Nephron (organoid): Measurements from ENCODE around the gene MAPK14.
A peak's percentile ranks its signal among the peaks of the same experiment; 100 is the strongest.

Experiments used
- H3K27ac Mint-ChIP-seq, 3 experiments: 2 replicates each; pipeline ENCODE4 v1.8.0; 2020; ENCODE audit warnings: mixed read lengths in 3 of 3, mild to moderate bottlenecking in 2 of 3, moderate library complexity in 1 of 3
- H3K27me3 Mint-ChIP-seq: 2 replicates; pipeline ENCODE4 v1.8.0; 2021; ENCODE audit warnings: low read depth, mild to moderate bottlenecking, moderate library complexity, mixed read lengths
- H3K36me3 Mint-ChIP-seq: 2 replicates; pipeline ENCODE4 v1.8.0; 2020; ENCODE audit warnings: low read depth, mixed read lengths
- H3K4me1 Mint-ChIP-seq: 2 replicates; pipeline ENCODE4 v1.8.0; 2020; ENCODE audit warnings: mixed read lengths
- H3K4me3 Mint-ChIP-seq, 3 experiments: 2 replicates each; pipeline ENCODE4 v1.8.0; 2020; ENCODE audit warnings: mild to moderate bottlenecking in 3 of 3, mixed read lengths in 3 of 3, moderate library complexity in 2 of 3
- H3K9me3 Mint-ChIP-seq: 2 replicates; pipeline ENCODE4 v1.8.0; 2020; ENCODE audit warnings: mixed read lengths
- TF ChIP-seq, protein P1 (sequence below), 3 experiments: fragments of 200-600 bp; sonication (generic); IDR thresholded peaks; one replicate each; pipeline ENCODE4 v1.5.0; 2021; ENCODE audit warnings: antibody characterized with exemption in 3 of 3; ENCODE audit not compliant: unreplicated experiment in 3 of 3

The MAPK14 gene

DNA sequence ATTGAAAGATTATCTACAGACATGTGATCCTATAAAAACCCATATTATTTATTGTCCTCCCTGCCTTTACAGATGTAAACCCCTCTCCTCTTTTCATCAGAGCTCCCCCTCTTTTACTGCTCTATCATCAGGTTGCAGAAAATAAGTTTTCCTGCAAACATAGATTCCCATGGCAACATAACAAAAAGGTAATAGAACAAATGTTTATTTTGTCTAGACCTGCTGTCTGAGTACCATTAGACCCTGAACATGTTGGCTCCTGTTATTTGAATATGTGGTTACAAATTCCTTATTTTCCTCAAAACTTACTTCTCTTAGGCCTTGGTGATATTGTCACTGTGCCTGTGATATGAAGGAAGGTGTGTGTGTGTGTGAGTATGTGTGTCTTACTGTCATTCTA, 11.5 kb downstream of the MAPK14 start:
- Mint-ChIP-seq H3K27me3 (no peaks in the 10 kb centered on the region), H3K9me3 (no peaks in the 10 kb centered on the region), H3K4me1 (peaks cover 29% of the 10 kb centered on the region), H3K27ac (peak overlapping the region; percentile 59 to 68 (median 64)), H3K4me3 (no peak overlapping the region), H3K36me3 (no peaks in the 10 kb centered on the region)
- TF ChIP-seq, protein P1, sequence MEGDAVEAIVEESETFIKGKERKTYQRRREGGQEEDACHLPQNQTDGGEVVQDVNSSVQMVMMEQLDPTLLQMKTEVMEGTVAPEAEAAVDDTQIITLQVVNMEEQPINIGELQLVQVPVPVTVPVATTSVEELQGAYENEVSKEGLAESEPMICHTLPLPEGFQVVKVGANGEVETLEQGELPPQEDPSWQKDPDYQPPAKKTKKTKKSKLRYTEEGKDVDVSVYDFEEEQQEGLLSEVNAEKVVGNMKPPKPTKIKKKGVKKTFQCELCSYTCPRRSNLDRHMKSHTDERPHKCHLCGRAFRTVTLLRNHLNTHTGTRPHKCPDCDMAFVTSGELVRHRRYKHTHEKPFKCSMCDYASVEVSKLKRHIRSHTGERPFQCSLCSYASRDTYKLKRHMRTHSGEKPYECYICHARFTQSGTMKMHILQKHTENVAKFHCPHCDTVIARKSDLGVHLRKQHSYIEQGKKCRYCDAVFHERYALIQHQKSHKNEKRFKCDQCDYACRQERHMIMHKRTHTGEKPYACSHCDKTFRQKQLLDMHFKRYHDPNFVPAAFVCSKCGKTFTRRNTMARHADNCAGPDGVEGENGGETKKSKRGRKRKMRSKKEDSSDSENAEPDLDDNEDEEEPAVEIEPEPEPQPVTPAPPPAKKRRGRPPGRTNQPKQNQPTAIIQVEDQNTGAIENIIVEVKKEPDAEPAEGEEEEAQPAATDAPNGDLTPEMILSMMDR (IDR thresholded peaks at IDR 0.05; ENCODE audit: unreplicated experiment in 3 of 3): no peak

DNA sequence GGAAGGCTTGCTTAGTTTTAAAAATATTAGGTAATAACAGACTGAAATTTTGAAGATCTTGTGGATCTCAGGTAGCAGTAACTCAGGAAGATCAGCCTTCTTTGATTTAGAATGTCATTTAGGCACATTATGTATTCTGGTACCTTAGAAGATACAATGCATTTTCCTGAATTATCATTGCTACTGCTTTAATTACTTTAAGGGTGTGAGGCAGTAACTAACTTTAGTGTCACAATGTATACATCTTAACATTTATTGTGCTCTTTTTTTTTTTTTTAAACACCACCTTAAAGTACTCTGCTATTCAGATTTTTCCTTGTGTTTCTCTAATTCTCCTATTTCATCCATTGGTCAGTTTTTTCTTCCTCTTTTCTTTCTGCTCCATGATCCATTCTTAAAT, 13.3 kb downstream of the MAPK14 start:
- Mint-ChIP-seq H3K27ac (no peak overlapping the region), H3K4me1 (peaks cover 18% of the 10 kb centered on the region), H3K27me3 (no peaks in the 10 kb centered on the region), H3K4me3 (no peak overlapping the region), H3K9me3 (no peaks in the 10 kb centered on the region), H3K36me3 (no peaks in the 10 kb centered on the region)
- TF ChIP-seq, protein P1 (IDR thresholded peaks at IDR 0.05; ENCODE audit: unreplicated experiment in 3 of 3): no peak

DNA sequence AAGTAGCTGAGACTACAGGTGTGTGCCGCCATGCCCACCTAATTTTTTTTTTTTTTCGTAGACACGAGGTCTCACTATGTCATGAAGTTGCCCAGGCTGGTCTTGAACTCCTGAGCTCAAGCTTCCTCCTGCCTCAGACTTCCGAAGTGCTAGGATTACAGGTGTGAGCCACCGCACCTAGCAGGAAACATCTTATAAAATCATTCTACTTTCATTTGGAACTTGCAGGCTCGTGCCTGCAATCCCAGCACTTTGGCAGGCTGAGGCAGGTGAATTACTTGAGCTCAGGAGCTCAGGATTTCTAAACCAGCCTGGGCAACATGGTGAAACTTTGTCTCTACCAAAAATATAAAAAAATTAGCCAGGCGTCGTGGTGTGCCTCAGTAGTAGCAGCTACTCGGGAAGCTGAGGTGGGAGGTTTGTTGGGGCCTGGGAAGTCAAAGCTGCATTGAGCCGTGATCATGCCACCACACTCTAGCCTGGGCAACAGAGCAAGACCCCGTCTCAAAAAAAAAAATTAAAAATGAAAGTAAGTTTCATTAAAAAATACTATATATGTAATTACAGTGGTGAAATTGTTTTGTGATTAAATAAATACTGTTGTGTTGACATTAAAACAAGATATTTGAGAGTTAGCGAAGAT, 15.1 kb downstream of the MAPK14 start:
- Mint-ChIP-seq H3K4me3 (no peak overlapping the region), H3K27ac (no peak overlapping the region), H3K9me3 (no peaks in the 10 kb centered on the region), H3K36me3 (no peaks in the 10 kb centered on the region), H3K4me1 (peaks cover 17% of the 10 kb centered on the region), H3K27me3 (no peaks in the 10 kb centered on the region)
- TF ChIP-seq, protein P1 (IDR thresholded peaks at IDR 0.05; ENCODE audit: unreplicated experiment in 3 of 3): no peak

DNA sequence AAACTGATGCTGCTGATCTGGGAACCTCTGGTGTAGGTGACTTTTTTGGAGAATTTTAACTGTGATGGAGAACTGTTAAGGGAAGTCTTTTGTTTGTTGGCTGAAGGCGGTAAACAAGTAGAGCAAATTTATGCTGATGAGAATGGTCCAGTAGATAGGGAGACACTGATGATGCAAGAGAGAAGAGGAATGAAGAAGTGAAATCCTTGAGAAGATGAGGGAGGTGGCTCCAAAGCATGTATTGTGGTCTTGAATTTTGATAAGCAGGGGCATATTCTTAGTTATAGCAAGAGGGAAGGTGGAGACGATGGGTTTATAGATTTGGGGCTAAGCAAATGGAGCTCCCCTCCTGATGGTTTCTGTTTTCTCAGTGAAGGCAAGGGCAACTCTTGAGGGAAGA, 22.0 kb downstream of the MAPK14 start:
- Mint-ChIP-seq H3K36me3 (no peaks in the 10 kb centered on the region), H3K4me1 (no peaks in the 10 kb centered on the region), H3K4me3 (no peak overlapping the region), H3K27ac (no peak overlapping the region), H3K27me3 (no peaks in the 10 kb centered on the region), H3K9me3 (no peaks in the 10 kb centered on the region)
- TF ChIP-seq, protein P1 (IDR thresholded peaks at IDR 0.05; ENCODE audit: unreplicated experiment in 3 of 3): no peak

DNA sequence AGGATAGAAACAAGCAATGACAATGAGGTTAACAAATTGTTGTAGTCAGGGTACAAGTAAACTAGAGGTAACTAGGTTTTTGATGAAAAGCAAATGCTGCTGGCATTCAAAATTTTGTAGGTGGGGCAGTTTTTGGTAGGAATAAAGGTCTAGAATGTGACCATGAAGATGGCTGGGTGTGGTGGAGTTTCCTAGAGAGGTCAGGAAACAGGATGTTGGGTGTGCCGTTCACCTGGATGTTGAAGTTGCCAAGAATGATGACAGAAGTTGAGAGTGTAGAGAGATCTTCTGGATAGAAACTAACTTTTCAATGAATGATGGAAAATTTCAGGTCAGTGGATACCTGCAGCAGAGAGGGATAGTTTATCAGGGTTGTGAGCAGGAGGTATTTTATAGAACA, 22.7 kb downstream of the MAPK14 start:
- Mint-ChIP-seq H3K4me1 (no peaks in the 10 kb centered on the region), H3K27me3 (no peaks in the 10 kb centered on the region), H3K9me3 (no peaks in the 10 kb centered on the region), H3K4me3 (no peak overlapping the region), H3K36me3 (no peaks in the 10 kb centered on the region), H3K27ac (no peak overlapping the region)
- TF ChIP-seq, protein P1 (IDR thresholded peaks at IDR 0.05; ENCODE audit: unreplicated experiment in 3 of 3): no peak
